Activated T-cell treated with anti-CD3 and anti-CD28 coated beads, Interleukin-2, amount 50 U/mL, for 24 hours (primary cell): ENCODE measurements around the gene LRRC2.

ENCODE experiments used
- DNase-seq: peaks from one replicate; pipeline ENCODE4 v3.0.0-alpha.2; 2020
- H3K27ac Mint-ChIP-seq: 2 replicates; pipeline ENCODE4 v1.8.0; 2020; ENCODE audit warnings: mild to moderate bottlenecking, mixed read lengths
- H3K27me3 Mint-ChIP-seq: 2 replicates; pipeline ENCODE4 v1.8.0; 2020; ENCODE audit warnings: mixed read lengths
- H3K36me3 Mint-ChIP-seq: 2 replicates; pipeline ENCODE4 v1.8.0; 2020; ENCODE audit warnings: low read depth, mixed read lengths
- H3K4me1 Mint-ChIP-seq: 2 replicates; pipeline ENCODE4 v1.8.0; 2020; ENCODE audit warnings: low read depth, mixed read lengths
- H3K4me3 Mint-ChIP-seq: 2 replicates; pipeline ENCODE4 v1.8.0; 2020; ENCODE audit warnings: mild to moderate bottlenecking, moderate library complexity, mixed read lengths
- H3K9me3 Mint-ChIP-seq: 2 replicates; pipeline ENCODE4 v1.8.0; 2020; ENCODE audit warnings: mixed read lengths

LRRC2 gene

GRCh38 chr3:46512191-46512749 is 53.8 kb downstream of the LRRC2 start:
- Mint-ChIP-seq H3K4me3 (no peak overlapping the region), H3K9me3 (no peaks in the 10 kb centered on the region), H3K4me1 (peaks cover 12% of the 10 kb centered on the region), H3K27ac (no peak overlapping the region), H3K36me3 (no peaks in the 10 kb centered on the region), H3K27me3 (no peaks in the 10 kb centered on the region)
- no peak for DNase-seq

DNA sequence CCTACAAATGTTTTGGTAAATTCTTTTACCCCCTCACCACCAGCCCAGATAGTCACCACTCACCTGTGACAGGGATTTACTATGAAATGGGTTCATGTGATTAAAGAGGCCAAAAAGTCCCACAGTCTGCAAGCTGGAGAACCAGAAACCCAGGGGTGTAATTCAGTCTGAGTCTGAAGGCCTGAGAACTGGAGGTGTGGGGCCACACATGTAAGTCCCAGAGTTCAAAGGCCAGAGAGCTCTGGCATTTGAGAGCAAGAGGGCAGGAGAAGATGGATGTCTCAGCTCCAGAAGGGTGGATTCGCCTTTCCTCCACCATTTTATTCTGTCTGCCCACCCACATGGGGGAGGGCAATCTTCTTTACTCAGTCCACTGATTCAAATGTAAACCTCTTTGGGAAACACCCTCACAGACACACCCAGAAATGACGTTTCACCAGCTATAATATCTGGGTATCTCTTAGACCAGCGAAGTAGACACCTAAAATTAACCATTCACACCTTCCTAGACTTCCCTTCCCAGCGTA is 56.4 kb downstream of the LRRC2 start:
- Mint-ChIP-seq H3K27ac (no peak overlapping the region), H3K4me1 (peaks cover 11% of the 10 kb centered on the region), H3K27me3 (no peaks in the 10 kb centered on the region), H3K9me3 (peaks cover 6% of the 10 kb centered on the region), H3K4me3 (no peak overlapping the region), H3K36me3 (no peaks in the 10 kb centered on the region)
- DNase-seq, result no peak

DNA sequence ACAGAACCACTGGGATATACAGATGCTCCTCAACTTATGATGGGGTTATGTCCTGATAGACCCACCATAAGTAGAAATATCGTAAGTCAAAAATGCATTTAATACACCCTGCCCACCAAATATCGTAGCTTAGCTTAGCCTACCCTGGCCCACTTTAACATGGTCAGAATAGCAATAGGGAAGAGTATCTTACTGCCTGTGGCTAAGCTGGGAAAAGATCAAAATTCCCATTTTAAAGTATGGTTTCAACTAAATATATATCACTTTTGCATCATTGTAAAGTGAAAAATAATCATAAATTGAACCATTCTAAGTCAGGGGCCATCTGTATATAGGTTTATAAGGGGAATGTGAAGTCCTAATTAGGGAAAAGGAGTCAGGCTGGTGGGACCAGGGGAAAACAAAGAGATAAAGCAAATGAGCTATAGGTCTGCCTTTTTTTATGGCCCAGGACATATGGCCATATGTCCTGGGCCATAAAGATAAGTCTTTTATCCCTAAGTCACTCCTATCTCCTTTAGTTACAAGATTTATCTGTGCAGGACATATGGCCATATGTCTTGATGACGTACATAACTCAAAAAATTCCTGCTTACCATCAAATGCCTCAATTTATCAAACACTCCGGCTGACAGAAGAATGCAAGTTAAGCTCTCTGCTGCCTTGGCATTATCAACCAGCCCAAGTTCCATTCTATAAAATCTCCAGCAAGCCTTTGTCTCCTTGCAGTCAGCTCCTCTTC is 57.1 kb downstream of the LRRC2 start:
- H3K27me3 Mint-ChIP-seq, result no peaks in the 10 kb centered on the region
- H3K4me1 Mint-ChIP-seq, result peaks cover 15% of the 10 kb centered on the region
- H3K4me3 Mint-ChIP-seq, result no peak overlapping the region
- H3K9me3 Mint-ChIP-seq, result peaks cover 6% of the 10 kb centered on the region
- no peak for DNase-seq
- no peaks in the 10 kb centered on the region for H3K36me3 Mint-ChIP-seq
- no peak overlapping the region for H3K27ac Mint-ChIP-seq

GRCh38 chr3:46506526-46506925 is 59.6 kb downstream of the LRRC2 start:
- no peaks in the 10 kb centered on the region for H3K27me3 Mint-ChIP-seq
- H3K9me3 Mint-ChIP-seq, result peaks cover 8% of the 10 kb centered on the region
- H3K27ac Mint-ChIP-seq, result no peak overlapping the region
- no peak overlapping the region for H3K4me3 Mint-ChIP-seq
- DNase-seq, result no peak
- peaks cover 24% of the 10 kb centered on the region for H3K4me1 Mint-ChIP-seq
- no peaks in the 10 kb centered on the region for H3K36me3 Mint-ChIP-seq

GRCh38 chr3:46505953-46506352 is 60.1 kb downstream of the LRRC2 start:
- no peak for DNase-seq
- H3K36me3 Mint-ChIP-seq, result no peaks in the 10 kb centered on the region
- H3K4me1 Mint-ChIP-seq, result peaks cover 25% of the 10 kb centered on the region
- H3K4me3 Mint-ChIP-seq, result no peak overlapping the region
- no peak overlapping the region for H3K27ac Mint-ChIP-seq
- H3K27me3 Mint-ChIP-seq, result no peaks in the 10 kb centered on the region
- H3K9me3 Mint-ChIP-seq, result peaks cover 8% of the 10 kb centered on the region

DNA sequence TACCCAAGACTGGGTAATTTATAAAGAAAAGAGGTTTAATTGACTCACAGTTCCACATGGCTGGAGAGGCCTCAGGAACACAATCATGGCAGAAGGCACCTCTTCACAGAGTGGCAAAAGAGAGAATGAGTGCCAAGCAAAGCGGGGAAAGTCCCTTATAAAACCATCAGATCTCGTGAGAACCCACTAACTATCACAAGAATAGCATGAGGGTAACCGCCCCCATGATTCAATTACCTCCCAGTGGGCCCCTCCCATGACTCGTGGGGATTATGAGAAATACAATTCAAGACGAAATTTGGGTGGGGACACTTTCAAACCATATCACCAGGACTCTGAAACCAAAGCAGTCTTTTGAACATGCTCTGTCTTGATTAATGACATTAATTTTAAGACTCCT is 61.3 kb downstream of the LRRC2 start:
- peak overlapping the region; percentile 13 for H3K27ac Mint-ChIP-seq
- H3K4me3 Mint-ChIP-seq, result no peak overlapping the region

GRCh38 chr3:46503200-46503874 is 62.8 kb downstream of the LRRC2 start:
- DNase-seq, result no peak
- H3K27ac Mint-ChIP-seq, result no peak overlapping the region
- no peak overlapping the region for H3K4me3 Mint-ChIP-seq
- no peaks in the 10 kb centered on the region for H3K27me3 Mint-ChIP-seq
- peaks cover 8% of the 10 kb centered on the region for H3K9me3 Mint-ChIP-seq
- no peaks in the 10 kb centered on the region for H3K36me3 Mint-ChIP-seq
- peaks cover 30% of the 10 kb centered on the region for H3K4me1 Mint-ChIP-seq

More for the DNA sequence above, 61.3 kb downstream of the LRRC2 start:
- peaks cover 30% of the 10 kb centered on the region for H3K4me1 Mint-ChIP-seq
- H3K27me3 Mint-ChIP-seq, result no peaks in the 10 kb centered on the region
- peaks cover 8% of the 10 kb centered on the region for H3K9me3 Mint-ChIP-seq
- DNase-seq, result peak; percentile 51
- no peaks in the 10 kb centered on the region for H3K36me3 Mint-ChIP-seq

- no peaks in the 10 kb centered on the region for H3K36me3 Mint-ChIP-seq
- no peak overlapping the region for H3K27ac Mint-ChIP-seq
- H3K4me1 Mint-ChIP-seq, result peaks cover 34% of the 10 kb centered on the region
- H3K27me3 Mint-ChIP-seq, result no peaks in the 10 kb centered on the region
- peaks cover 8% of the 10 kb centered on the region for H3K9me3 Mint-ChIP-seq
- no peak for DNase-seq
- H3K4me3 Mint-ChIP-seq, result no peak overlapping the region
Measured at GRCh38 chr3:46501702-46502101, 64.4 kb downstream of the LRRC2 start.

GRCh38 chr3:46500656-46501635 is 65.2 kb downstream of the LRRC2 start:
- H3K27me3 Mint-ChIP-seq, result no peaks in the 10 kb centered on the region
- no peaks in the 10 kb centered on the region for H3K36me3 Mint-ChIP-seq
- peaks cover 8% of the 10 kb centered on the region for H3K9me3 Mint-ChIP-seq
- no peak overlapping the region for H3K4me3 Mint-ChIP-seq
- no peak for DNase-seq
- H3K4me1 Mint-ChIP-seq, result peaks cover 34% of the 10 kb centered on the region
- H3K27ac Mint-ChIP-seq, result no peak overlapping the region

GRCh38 chr3:46498916-46499519 is 67.1 kb downstream of the LRRC2 start:
- no peak for DNase-seq
- H3K4me3 Mint-ChIP-seq, result no peak overlapping the region
- no peak overlapping the region for H3K27ac Mint-ChIP-seq
- H3K36me3 Mint-ChIP-seq, result no peaks in the 10 kb centered on the region
- peaks cover 2% of the 10 kb centered on the region for H3K9me3 Mint-ChIP-seq
- H3K4me1 Mint-ChIP-seq, result peaks cover 23% of the 10 kb centered on the region
- no peaks in the 10 kb centered on the region for H3K27me3 Mint-ChIP-seq

- DNase-seq, result no peak
- no peak within 1 kb of the TSS for H3K4me3 Mint-ChIP-seq
- H3K27ac Mint-ChIP-seq, result no peak within 1 kb of the TSS
- no peaks in the 10 kb centered on the region for H3K36me3 Mint-ChIP-seq
- H3K4me1 Mint-ChIP-seq, result peaks cover 14% of the 10 kb centered on the region
- no peaks in the 10 kb centered on the region for H3K9me3 Mint-ChIP-seq
- H3K27me3 Mint-ChIP-seq, result no peaks in the 10 kb centered on the region
Measured at GRCh38 chr3:46497556-46498265, 68.4 kb downstream of the LRRC2 start, which contains the start of gene RTP3. TSS of gene RTP3 (plus strand) at chr3:46497976. CDS start at chr3:46498063, 87 bp downstream.

GRCh38 chr3:46496746-46497555 is 69.2 kb downstream of the LRRC2 start:
- Mint-ChIP-seq H3K4me1 (peaks cover 14% of the 10 kb centered on the region), H3K9me3 (no peaks in the 10 kb centered on the region), H3K27ac (no peak overlapping the region), H3K27me3 (no peaks in the 10 kb centered on the region), H3K36me3 (no peaks in the 10 kb centered on the region), H3K4me3 (no peak overlapping the region)
- peak; percentile 59 for DNase-seq
